ENCODE data around the gene MEIS2.

The MEIS2 gene

DNA sequence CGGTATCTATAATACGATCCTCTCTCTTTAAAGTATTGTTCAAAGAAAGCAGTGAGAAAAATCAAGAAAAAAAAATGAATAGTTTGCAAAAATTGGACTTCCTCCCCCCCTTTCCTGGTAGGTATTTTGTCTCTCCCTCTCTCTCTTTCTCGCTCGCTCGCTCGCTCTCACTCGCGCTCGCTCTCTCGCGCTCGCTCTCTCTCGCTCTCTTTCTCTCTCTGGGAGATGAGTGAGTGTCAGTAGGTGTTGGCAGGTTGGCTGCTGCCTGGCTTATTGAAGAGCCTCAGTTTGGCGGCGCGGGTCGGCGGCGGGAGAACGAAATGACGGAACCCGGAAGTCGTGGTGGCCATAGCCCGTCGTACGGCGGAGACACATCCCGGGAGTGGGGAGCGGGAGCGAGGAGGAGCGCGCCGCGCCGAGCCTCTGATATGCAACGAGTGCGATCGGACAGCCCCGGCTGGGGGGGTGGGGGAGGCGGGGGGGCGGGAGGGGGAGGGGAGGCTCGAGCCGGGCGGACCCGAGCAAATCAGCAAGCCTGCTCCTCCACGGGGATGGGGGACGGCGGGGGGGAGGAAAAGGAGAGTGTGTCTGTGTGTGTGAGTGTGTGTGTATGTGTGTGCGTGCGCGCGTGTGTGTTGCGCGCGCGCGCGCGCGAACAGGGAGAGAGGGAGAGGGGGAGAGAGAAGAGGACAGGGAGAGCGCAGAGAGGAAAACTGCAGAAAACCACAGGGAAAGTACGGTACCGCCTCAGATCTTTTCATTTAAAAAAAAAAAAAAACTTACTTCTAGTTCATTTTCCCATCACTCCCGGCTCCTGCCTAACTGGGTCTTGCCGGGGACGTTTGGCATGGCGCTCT is at the start of gene MEIS2:
MEIS2 (minus strand) TSS at position 441 of the 857 bp plus-strand sequence. CDS start 1,083 bp downstream, outside the sequence.
- DNase-seq (ENCODE audit: low spot score), result peak; percentile 11

DNA sequence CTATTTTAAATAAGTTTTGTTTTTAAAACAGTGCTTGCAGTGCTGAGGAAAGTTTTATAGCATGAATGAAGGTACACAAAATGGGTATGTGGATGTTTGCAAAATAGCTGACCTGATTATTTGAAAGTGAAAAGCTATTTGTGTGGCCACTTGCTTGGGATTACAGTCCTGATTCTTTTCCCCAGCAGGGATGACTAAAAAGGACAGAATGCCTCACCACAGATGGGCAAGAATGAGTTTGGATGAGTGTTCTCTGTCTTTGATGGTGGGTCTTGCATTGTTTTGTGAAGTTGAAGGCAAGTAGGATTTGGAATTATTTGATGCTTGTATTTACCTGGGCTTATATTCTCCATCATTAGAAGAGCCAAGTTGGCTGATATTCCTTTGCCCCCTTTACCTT is 48.8 kb upstream of the MEIS2 start:
- DNase-seq (ENCODE audit: low spot score), result no peak

DNA sequence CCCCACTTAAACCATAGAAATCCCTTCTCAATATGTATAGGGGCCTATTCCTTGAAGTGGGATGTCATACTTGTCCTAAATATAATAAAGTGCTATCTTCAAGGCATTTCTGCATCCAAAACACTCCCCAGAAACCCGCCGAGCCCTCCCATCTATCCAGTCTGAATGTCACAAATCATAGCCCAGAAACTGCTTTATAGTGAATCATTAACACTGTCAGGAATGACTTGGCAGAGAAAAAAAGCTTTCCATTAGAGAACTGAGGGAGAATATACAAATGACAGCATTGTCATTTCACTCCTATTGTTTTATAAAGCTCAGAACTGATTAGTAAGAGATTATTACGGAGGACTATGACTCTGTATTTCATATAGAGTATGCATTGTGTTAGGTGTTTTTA is 48.4 kb upstream of the MEIS2 start:
- no peak for DNase-seq (ENCODE audit: low spot score)

DNA sequence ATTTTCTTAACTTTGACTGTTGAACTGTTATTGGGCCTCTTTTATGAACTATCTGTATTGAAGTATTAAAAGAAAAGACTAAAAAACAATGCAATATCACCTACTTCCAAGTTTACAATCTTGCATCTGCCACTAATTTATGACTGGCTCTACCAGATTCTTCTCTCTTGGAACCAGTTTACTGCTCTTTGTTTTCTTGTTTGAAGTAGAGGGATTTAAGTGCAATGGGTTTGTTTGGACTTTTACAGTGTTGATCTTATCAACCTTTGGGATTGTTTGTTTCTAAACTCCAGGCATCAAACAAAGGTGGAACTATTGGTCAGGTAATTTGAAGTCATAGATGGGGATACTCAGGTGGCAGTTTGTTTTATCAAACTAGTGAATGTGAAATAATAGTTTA is 43.0 kb upstream of the MEIS2 start:
- DNase-seq (ENCODE audit: low spot score), result no peak

DNA sequence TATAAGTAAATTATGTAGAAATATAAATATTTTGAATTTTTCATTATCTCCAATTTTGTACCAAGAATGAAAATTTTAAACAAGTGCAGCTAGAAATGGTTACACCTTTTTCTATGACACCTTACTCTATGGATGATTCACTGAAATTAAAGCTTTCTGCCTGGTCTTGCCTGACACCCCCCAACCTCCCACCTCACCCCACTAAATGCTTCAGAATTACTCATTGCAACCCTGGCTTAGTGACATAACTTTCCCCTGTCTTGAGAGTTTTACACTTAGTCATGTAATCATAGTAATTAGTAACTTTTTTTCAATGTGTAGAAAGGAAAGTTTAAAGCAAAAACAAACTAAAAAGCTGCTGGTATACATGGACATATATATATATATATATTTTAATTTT is 42.0 kb upstream of the MEIS2 start:
- DNase-seq (ENCODE audit: low spot score), result no peak

DNA sequence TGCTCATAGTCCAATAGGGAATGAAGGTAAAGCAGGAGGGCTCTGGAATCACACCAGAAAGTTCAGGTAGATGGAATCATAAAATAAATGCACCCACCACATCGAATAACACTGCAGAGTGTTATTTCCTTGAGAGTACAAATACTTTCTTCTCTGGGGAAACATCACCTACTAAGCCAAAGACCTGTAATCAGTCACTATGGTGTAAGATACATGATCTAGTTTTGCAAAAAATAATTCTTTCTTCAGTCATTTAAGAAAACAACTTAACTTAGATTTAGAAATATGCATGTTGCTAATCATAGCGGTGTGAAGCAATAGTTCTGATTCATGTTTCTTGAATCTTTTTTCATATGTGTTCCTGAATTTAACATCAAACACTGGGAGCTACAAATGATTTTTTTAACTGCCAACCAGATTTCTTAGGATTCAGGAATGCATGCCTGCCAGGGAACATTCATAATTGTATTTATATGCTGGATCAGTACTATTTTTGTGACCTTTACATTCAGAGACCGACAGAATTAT is 40.2 kb upstream of the MEIS2 start:
- DNase-seq (ENCODE audit: low spot score), result no peak

DNA sequence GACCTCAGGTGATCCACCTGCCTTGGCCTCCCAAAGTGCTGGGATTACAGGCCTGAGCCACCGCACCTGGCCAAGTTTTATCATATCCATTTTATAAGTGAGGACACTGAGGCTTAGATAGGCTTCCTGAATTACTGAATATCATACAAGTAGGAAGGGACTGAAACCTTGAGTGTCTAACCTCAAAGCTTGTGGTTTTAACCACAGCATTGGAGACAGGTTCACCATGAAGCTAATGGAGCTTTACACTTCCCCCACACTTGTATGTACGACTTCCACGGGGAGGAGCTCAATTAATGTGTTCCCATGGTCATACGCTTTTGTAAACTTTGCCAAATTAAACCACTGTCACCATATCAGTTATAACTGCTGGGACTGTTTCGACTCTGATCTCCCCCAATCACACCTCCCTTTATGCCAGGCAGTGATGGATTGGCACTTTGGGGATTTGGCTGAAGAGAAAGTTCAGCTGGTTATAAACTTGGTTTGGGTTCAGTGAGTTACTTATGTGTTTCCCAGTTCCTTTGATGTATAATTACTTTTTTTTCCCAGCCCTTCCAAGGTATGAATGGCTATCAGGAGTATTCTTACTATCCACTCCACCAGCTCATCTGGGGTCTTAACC is 38.4 kb upstream of the MEIS2 start:
- DNase-seq (ENCODE audit: low spot score), result no peak

DNA sequence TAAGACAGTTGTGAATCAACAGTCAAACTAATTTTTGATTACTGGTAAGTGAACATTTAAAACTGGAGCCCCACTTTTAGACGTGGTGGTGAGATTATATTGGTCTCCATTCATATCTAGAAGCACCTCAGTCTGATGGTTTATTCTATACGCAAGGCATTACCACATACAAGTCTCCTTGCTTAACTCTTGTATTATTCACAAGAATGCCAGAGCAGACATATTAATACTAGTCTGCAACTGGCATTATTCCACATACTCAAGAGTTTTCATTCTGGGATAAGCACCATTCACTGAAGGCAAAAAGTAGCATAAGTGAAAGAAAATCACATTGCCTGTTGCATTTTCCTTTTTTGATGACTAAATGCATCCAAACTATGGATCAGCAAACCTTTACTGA is 36.9 kb upstream of the MEIS2 start:
- no peak for DNase-seq (ENCODE audit: low spot score)

DNA sequence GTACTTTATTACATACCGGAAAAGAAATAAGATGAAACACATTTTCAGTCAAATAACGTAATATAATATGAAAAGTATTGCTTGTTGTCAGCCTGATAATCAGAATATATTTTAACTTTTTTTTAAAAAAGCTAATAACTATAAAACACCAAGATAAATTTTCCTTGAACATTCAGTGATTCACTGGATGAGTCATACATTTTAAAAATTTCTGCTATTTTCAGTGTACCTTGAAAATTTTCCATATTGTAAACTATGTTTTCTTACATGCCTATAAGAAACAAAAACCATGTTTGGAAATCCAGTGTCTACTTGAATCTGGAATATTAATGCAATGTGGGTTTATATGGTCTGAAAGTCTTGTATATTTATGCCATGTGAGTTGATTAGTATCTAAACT is 36.3 kb upstream of the MEIS2 start:
- DNase-seq (ENCODE audit: low spot score), result no peak

DNA sequence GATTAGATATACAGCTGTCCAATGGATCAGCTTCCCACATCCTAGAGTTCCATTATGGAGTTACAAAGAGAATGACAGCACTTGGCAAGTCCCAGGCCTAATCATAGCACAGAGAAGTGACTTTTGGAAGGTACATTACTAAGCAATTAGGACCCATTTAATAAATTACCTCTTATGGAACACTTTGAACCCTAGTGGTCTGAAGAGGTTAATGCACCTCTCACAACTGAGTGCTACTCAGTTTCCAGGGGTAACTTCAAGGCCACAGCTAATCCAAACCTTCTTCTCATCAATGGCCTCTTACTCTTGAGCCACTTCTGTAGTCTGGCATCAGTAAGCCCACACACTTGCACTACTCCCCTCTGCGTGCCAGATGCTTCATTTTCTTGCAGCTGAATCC is 34.9 kb upstream of the MEIS2 start:
- DNase-seq (ENCODE audit: low spot score), result no peak

DNA sequence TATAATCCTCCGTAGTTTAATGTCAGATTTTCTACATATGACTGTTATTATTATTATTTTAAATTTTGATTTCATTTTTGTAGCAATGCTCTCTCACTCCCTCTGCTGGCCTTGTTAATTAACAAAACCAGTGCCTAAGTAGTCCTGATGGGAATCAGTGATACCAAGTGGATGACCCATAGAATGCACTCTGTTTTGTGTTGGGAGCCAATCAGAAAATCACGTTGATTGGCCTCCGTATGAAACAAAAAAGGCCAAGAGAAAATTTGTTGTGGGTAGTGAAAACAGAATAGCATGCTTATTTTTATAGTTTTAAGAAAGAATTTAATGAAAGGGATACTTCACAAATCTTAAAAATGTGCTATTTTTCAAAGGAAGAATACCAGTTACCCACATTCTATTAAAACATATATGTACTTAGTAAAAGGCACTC is 34.4 kb upstream of the MEIS2 start:
- no peak for DNase-seq (ENCODE audit: low spot score)

DNA sequence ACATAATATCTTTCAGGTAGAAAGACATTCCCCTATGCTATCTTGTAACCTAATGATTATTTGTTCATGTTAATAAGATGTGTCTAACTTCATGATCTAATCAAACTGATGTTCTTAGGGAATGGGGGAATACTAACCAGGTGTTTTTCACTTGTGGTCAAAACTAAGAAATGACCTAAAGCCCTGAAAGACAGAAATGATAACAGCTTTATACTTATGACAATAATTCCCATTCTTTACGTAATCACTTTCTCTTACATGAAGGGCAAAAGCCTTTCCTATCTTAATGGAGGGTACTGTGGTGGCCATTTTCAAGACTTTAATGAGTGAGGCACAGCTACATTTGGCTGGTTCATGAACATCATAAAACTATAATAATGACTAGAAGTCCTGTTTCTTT is 33.9 kb upstream of the MEIS2 start:
- DNase-seq (ENCODE audit: low spot score), result no peak

DNA sequence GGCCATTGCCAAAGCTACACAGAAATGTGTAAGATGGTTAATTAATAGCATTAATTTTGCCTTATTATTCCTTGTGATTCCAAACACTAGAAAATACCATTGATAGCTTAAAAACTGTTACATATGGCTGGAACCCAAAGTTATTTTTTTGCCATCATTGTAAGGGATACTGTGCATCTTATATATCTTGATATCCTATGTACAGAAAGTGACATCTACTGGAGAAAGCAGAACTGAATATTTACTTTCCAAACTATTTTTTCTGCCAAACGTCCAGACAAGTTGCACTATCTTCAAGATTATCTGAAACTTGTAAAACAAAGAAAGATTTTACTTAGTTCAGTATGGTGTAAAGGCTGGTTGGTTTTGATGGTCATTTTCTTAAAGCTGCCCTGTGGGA is 33.3 kb upstream of the MEIS2 start:
- no peak for DNase-seq (ENCODE audit: low spot score)

DNA sequence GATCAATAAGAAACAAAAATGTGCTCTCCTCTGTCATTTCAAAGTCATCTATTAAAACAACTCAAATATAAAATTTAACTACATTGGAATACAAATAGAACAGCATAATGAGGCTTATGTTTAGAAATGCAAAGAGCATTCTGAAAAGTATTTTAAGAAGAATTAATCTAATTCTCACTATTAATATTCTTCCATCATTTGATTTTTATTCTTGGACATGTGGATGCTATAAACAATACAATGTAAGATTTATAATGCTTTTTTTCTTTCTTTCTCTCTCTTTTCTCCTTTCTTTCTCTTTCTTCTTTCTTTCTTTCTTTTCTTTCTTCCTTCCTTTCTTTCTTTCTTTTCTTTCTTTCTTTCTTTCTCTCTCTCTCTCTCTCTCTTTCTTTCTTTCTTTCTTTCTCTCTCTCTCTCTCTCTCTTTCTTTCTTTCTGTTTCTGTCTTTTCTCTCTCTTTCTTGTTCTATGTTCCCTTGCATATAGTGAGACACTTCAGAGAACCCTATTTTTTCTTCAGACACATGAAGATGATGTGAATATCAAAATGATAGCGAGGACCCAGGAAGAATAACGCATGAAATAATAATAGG is 32.6 kb upstream of the MEIS2 start:
- no peak for DNase-seq (ENCODE audit: low spot score)

DNA sequence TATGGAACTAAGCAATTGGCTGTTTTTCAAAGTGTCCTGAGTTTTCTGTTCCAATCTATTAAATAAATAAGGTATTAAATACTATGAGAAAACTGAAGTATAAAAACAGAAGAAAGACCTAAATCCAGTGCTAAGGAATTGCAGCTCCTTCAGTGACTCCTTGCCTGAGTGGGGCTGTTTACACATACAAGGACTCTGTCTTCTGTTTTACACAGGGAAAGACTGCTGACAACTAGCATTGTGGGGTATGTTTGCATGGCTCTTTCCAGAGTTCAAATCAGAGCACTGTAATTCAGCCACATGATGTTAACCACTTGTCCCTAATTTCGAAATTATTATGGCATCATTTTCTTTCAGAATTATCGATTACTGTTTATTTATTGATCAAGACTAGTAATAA is 31.3 kb upstream of the MEIS2 start:
- DNase-seq (ENCODE audit: low spot score), result no peak

DNA sequence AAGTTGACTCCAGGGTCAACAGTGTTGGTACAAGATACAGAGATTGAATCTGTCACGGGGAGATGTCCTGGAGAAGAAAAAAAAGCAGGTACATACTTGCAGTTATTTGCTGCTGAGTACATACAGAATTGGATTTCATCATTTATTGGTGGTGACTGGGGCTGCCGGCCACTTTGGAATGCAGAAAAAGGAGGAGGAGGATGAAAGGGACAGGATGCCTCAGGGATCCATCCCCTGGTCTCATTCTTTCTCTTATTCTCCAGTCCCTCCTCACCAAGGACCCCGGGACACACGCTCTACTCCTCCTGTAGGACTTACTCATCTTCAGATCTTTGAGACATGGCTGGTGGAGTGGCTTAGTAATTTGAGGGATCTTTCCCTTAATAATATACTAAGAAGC is 30.0 kb upstream of the MEIS2 start:
- DNase-seq (ENCODE audit: low spot score), result no peak

DNA sequence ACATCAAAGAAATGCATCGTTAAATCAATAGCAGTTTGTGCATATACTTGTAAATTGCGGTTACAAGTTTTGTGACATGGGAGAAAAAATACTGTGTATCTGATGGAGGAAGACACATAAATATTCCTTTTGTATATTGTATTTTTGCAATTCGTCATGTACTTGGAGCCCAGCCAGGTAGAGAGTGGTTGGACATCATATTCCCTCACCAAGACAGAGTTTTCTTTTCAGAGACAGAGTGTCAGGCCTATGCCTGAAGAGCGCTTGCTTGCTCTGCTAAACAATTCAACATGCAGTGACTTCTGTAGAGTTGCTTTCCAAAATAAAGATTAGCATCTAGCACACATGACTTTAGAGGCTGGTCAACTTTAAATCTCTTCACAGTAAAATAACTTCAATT is 24.8 kb upstream of the MEIS2 start:
- no peak for DNase-seq (ENCODE audit: low spot score)

DNA sequence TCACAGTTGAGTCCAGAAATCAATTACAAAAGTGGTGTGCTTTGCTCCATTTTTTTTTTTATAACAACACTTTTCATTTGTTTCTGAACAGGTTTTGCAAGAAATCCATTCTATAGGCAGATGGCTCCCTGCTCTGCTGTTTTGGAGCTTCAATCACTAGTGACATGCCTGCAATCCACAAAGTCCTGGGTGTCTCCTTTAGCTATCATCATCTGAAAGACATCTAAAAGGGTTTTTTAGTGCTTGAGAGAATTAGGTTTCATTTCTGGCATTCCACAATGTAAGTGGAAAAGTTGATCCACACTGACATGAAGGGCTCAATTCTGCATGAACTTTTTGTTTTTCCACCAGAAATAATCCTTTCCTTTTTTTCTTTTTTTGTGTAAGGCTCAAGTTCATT is 24.0 kb upstream of the MEIS2 start:
- DNase-seq (ENCODE audit: low spot score), result no peak

DNA sequence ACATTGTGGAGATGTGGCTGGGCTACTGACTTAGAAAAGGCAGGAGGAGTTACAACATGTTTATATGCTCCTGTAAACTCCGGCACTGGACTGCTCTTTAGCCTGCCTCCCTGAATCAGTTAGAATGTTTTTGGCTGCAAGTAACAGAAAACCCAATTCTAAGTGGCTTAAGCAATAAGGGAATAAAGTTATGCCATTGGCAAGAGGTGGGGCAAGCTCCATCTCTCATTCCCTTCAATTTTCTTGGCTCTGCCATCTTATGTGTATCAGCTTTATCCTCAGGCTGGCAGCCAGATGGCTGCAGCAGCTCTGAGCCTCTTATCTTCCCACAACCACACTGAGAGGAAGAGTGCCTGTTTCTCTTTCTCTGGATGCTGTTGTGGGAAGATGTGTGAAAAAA is 22.4 kb upstream of the MEIS2 start:
- no peak for DNase-seq (ENCODE audit: low spot score)

DNA sequence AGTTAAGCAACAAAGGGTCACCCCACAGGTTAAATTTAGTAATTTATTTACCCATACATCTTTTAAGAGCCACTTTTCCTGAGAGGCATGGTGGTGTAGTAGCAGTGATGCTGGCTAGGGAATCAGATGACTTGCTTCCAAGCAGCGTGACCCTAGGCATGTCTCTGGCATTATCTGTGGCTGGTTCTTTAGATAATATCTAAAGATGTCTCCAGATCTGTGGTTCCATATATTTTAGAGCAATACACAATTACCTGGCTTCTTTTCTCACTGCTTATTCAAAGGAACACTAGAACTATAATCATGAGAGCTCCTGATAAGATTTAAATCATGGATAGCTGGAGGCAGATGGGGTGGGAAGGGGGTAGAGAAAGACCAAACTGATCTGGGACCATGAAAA is 21.1 kb upstream of the MEIS2 start:
- DNase-seq (ENCODE audit: low spot score), result no peak

DNA sequence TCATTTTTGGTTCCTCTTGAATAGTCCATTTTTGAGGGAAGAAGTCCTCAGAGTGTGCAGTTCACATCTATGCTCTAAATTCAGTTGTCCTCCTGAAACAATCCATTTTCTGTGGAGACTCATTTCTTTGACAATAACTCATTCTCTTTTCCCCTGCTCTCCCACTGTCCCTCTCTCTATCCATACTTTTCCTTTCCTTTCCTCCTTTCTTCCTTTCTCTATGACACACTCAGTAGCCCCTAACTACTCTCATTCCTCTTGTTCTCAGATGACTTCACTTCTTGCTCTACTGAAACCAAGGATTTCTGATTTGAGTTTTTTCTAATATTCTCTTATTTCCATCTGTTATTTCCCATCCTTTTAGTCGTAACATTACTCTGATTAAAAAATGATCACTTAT is 16.7 kb upstream of the MEIS2 start:
- no peak for DNase-seq (ENCODE audit: low spot score)

DNA sequence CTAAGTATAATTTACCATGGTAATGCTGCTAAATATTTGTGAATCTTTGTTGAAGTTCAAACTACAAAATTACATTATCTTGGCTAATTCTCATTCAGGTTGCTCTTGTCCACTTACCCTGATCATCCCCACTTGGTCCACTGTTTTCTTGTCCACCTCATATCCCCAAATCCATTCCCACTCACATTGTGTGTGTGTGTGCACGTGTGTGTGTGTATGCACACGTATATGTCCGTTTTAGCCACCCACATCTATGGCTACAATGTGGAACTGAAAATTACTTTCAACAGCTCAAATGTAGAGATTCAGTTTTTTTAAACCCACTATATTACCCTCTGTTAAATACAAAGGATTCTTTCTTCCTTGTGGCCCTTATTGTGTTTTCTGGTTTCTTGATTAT is 15.2 kb upstream of the MEIS2 start:
- no peak for DNase-seq (ENCODE audit: low spot score)

DNA sequence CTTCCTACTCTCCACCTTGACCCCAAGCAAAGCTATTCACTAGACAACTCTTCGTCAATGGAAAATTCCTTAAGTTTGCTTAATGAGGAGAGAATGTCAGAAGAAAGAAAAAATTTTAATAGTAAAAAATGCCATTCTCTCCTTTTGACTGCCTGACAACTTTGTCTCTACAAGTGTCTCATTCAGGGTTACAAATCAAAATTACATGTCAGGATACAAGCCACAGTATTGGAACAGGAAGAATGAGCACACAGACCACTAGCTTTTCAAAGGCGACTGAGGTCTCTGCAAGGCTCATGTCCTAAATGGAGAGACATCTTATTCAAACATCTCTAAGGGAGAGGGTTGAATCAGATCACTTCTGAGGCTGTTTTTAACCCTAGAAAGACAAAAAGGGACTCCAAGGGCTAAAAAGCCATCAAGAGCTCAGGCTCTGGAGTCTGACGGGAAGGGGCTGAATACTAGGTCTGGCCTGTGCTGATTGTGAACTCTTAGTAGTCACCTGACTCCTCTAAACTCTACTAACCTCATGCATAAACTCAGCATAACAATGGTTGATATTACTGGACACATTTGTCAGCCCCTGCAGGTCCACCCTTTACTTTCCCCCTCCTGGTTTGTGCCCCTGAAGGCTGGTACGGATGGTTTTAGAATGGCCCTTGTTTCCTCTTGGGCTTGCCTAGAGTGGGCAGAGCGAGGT is 12.8 kb upstream of the MEIS2 start:
- no peak for DNase-seq (ENCODE audit: low spot score)

All from CD4-positive, alpha-beta T cell treated with Interleukin-15 for 4 hours (primary cell).